WTC11 (cell line): ENCODE results near the gene PSMD13.

ENCODE experiments used
- ATF1 ChIP-seq: sonication (generic); formaldehyde crosslinking; IDR thresholded peaks from 2 replicates; pipeline ENCODE4 v1.8.1; 2023; ENCODE audit warnings: mild to moderate bottlenecking, moderate library complexity, missing genetic modification reagents
- ATF2 ChIP-seq: sonication (generic); formaldehyde crosslinking; IDR thresholded peaks from 2 replicates; pipeline ENCODE4 v1.8.1; 2022; ENCODE audit warnings: low read depth, missing genetic modification reagents, borderline replicate concordance
- CTCF ChIP-seq: fragments of 200-600 bp; IDR thresholded peaks from 2 replicates; pipeline ENCODE4 v1.8.0; 2022; ENCODE audit warnings: antibody characterized with exemption
- ETV6 ChIP-seq: sonication (generic); formaldehyde crosslinking; IDR thresholded peaks from 2 replicates; pipeline ENCODE4 v1.8.1; 2022; ENCODE audit warnings: mild to moderate bottlenecking, missing genetic modification reagents
- NFYB ChIP-seq: sonication (generic); formaldehyde crosslinking; conservative IDR thresholded peaks from 2 replicates; pipeline ENCODE4 v1.8.0; 2022; ENCODE audit warnings: low read depth, missing genetic modification reagents
- NR3C1 ChIP-seq: sonication (generic); formaldehyde crosslinking; conservative IDR thresholded peaks from 2 replicates; pipeline ENCODE4 v1.8.1; 2023; ENCODE audit warnings: low read depth, mild to moderate bottlenecking, missing genetic modification reagents
- RELA ChIP-seq: sonication (generic); formaldehyde crosslinking; IDR thresholded peaks from 2 replicates; pipeline ENCODE4 v1.8.1; 2022; ENCODE audit warnings: missing genetic modification reagents, mild to moderate bottlenecking, borderline replicate concordance
- ZBTB21 ChIP-seq: sonication (generic); formaldehyde crosslinking; IDR thresholded peaks from 2 replicates; pipeline ENCODE4 v1.8.1; 2023; ENCODE audit warnings: mild to moderate bottlenecking, missing genetic modification reagents, borderline replicate concordance

- no peak for TF ChIP-seq CTCF
- no peak for TF ChIP-seq NR3C1
- no peak for TF ChIP-seq RELA
- no peak for TF ChIP-seq ATF2 (CRISPR knock-in tag)
- no peak for TF ChIP-seq ATF1 (CRISPR knock-in tag)
- TF ChIP-seq ETV6 (CRISPR knock-in tag) = no peak
- TF ChIP-seq ZBTB21 (CRISPR knock-in tag) = no peak
- TF ChIP-seq NFYB = no peak
Observed at GRCh38 chr11:232783-233565, 3.8 kb upstream of the PSMD13 start.
